ENCODE data around the gene TMEM100.

TMEM100 gene

DNA sequence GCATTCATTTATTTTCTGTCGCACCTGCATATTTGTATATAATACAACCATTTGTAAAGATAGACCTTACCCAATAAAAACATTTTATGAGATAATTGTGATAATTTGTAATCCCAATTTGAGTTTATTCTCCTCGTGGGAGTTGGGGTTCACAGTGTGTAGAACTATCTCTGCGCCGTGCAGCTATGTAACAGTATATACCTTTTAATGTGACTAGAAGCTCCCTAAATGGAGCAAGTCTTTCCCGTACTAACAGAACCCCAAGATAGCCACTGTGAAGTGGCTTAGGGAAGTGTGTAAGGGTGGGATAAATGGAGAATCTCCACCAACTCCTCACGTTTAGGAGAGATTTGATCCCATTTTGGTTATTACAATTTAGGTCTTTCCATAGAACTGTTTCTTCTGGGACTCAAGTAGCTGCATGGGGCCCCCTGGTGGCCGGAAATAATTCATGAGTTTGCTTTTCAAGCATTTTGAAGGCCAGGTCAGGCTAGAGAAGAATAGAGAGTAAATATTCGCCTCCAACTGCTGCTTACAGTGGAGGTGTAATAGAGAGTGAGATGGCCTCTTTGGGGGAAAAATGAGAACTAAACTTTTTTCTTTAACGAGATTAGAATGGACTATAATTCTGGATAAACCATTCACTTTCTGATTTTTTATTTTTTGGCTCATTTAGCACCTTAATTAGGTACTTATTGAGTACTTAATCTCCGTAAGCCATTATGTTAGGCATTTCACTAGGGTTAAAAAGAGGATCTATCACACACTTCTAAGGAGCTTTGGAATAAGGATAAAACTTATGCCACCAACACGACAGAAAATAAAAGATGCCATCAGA lies 4.5 kb downstream of the TMEM100 start:
- peak; percentile 39 for DNase-seq

DNA sequence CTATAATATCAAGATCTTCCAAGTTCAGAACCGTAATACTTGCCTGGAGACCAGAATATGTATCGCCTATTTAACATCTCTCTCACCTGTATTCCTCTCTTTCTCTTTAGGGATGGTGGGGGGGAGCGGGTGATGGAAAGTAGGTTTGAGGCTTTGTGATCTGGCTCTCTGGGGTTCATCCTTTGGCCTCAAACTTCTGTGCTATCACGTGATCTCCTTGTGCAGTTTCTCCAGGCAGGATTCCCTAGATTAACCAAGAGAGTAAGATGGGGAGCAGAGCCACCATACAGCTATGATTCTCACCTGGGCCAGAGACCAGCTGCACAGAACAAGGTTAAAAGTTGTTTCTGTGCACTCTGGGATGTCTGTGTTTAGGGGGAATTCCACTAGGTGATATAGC lies 5.2 kb downstream of the TMEM100 start:
- DNase-seq = no peak

DNA sequence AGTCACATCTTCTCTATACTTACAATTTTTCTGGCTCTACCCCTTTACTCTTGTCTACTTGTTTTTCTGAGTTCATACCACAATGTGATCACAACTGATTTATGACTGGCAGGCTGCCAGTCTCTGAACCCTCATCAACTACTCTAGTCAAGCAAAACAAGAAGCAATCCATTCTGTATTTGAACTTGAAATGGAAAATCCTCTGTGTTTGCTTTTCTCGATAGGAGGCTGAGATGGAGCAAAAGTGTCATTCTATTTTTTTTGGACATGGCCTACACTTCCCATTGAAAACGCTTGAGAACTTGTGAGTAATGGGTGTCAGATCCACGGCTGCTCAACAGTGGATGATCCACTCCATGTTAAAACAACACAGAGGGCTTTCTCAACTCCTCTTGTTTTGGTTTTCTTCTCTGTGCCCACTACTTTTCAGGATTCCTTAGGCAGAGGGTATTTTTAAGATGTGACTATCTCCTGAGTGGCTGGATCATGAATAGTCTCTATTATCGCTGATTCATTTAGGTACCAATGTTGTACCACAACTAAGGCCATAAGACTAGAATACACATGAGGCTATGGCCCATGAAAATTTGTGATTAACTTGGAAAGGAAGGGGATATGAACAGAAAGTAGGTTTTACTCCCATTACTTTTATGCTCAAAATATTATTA lies 11.7 kb downstream of the TMEM100 start:
- no peak for DNase-seq

DNA sequence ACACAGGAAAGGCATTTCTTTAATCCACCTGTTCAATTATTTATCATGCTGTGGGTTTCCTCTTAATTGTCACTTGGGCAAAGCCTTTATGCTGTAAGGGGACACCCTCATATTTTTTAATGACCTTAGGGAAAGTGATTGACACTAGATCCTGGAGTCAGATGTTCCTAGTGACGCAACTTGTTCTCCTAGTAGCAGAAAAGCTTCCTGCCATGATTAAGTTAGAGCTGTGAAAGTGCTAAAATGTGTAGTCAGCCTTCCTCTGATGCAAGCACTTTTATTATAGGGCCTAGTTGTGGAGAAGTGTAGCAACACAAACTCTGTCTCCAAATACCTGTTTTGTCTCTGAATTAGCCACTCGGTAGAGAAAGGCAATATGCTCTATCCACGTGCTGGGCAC lies 12.3 kb downstream of the TMEM100 start:
- DNase-seq = no peak

DNA sequence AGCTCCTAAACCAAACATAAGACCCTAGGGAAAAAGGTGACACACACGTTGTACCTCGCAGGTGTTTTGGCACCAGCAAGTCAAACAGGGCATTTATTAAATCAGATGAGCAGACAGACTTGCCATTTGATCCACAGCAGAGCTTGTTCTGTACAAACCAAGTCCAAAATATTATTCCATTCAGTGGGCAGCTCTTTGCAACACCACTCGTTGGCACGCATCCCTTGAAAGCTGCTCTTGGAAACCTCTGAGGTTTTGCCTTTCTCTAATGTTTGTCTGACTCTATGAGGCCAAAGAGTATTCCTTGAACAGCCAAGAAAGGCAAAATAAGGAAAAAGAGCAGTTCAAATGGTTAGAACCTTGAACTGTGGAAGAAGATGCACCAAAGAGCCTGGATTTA lies 12.7 kb downstream of the TMEM100 start:
- DNase-seq = no peak

DNA sequence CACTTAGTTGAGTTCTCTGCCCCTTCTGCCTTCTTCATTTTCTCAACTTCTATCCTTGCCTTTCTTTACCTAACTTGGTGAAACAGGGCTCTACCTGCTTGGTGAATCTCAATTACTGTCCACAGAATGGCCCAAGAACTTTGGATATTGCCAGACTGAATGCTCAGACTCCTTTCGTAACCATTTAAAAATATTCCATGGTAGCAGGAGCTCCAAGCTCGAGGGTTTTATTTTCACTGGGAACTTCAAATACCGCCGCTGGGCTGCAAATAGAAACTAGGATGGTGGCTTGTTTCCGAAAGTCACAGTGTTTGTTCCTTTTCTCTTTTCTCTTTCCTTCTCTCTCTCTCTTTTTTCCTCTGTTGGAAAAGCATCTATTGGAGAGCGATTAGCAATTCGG lies 13.2 kb downstream of the TMEM100 start:
- no peak for DNase-seq

DNA sequence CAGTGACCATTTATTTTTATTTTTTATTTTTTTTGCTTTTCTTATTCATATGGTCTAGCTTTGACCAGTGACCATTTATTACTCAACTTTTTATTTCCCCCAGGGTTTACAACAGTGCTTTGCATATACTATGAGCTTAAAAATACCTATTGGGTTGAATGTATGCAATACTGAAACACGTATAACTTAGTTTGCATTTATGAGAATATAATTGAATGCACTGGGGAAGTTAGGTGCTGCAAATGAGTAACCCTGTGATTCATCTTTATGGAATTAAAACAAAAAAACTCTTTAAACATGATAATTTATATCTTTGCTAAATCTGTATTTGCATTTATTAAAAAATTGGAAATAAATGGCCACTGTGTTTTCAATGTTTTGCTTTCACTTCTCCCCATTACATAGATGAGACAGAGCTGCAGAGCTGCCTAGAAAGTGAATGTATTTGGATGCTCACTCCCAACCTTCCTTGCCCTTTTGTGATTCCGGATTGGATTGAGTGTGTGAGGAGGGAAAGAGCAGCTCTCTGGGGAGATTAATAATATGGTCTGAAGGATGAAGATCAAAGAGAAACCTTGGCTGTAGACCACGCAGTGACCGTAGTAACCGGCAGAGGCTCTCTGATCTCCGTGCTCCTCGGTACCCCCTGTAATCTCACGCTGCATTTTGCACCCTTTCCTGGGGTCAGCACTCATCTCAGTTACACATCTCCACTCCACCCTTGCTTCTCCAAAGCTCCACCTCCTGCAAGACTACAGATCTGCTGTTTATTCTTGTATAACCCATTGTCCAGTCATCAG lies 14.3 kb downstream of the TMEM100 start:
- no peak for DNase-seq

DNA sequence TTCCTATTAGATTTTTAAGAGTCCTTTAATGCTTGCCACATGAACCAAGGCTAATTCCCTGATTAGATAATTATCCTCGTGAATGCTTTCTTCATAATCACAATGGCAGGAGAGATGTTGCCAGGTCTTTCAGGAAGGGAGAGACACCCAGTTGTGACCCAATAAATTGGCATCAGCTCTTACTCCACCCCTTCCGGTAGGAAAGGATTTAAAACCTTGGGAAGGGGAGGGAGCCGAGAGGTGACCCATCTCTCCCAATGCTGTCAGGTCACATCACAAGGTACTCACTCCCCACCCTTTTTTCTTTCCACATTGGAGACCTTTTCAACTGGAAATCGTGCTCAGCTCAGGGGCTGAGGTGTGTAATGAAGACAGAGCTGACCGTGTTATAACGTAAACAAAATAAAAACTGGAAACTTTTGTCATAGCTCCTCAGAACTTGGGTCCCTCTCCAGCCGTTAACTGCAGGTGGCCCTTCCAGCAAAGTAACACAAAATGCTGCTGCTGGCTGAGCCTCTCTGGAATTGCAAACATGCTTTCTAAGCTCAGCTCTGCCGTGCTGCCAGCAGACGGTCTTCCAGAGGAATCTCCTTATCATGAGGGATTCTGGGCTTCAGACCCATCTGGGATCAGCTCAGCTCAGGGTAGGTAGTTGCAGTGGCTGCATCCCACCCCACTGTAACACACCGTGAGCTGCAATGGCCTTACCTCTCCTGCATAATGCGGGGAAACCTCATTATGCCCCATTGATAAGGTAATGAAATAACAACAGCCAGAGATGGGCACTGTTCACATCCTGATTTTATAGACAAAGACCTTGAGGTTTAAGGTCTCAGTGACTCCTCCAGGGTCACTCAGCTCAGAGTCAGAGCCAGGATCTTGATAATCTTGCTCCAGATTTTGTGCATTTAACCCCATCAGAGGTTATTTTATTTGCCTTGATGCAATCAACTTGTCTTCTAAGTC lies 15.6 kb downstream of the TMEM100 start:
- DNase-seq = no peak

DNA sequence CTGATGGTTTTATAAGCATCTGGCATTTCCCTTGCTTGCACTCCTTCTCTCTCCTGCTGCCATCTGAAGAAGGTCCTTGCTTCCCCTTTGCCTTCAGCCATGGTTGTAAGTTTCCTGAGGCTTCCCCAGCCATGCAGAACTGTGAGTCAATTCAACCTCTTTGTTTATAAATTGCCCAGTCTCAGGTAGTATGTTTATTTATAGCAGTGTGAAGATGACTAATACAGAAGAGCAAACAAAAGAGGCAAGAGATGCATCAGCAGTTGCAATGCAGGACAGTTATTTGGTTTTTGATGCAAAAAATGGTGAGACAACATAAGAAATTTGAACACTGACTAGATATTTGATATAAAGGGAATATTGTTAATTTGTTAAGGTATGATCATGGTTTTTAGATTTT lies 16.8 kb downstream of the TMEM100 start:
- no peak for DNase-seq

DNA sequence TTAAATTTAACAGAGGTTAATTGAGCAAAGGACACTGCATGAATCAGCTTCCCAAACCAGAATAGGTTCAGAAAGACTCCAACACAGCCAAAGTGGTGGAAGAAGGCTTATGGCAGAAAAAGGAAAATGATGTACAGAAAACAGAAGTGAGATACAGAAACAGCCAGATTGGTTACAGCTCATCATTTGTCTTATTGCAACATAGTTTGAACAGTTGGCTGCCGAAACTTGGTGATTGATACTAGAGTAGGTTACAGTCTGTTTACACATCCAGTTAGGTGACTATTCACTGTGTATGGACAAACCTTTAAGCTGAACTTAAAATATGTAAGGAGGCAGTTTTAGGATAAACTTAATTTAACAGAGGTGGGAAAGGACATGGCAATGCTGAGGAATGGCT lies 18.3 kb downstream of the TMEM100 start:
- no peak for DNase-seq

DNA sequence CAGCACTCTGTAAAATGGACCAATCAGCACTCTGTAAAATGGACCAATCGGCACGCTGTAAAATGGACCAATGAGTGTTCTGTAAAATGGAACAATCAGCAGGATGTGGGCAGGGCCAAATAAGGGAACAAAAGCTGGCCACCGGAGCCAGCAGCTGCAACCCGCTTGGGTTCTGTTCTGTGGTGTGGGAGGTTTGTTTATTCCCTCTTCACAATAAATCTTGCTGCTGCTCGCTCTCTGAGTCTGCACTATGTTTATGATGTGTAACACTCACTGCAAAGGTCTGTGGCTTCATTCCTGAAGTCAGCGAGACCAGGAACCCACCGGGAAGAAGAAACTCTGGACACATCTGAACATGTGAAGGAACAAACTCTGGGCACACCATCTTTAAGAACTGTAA lies 20.5 kb downstream of the TMEM100 start:
- no peak for DNase-seq

DNA sequence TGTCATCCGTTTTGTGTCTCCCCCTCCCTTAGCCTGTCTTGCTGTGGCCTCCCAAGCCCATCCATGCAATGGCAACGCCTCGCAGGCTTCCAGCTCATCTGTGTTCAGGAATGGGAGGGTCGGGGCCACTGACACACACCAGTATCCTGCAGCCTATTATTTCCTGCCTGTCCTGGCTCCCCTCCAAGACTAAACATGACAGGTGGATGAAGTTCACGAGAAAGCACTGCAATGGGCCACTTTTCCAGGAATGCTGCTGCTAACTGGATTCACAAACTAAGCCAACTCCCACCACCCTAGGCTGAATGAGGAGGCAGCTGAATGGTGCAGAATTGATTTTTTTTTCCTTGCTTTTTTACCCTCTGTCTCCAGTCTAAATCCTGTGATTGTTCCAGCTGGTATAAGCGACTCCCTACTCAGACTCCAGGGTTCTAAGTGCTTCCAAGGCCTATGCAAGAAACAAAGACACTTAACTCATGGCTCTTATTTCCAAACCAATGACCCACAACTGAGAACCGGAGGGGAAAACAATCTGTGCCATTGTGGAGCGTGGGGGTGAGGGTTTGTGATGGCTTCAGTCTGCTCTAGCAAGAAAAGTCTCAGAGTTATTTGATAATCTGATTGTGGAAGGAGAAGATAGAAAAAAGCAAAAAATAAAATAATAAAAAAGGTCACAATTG lies 23.3 kb downstream of the TMEM100 start:
- peak; percentile 9 for DNase-seq

DNA sequence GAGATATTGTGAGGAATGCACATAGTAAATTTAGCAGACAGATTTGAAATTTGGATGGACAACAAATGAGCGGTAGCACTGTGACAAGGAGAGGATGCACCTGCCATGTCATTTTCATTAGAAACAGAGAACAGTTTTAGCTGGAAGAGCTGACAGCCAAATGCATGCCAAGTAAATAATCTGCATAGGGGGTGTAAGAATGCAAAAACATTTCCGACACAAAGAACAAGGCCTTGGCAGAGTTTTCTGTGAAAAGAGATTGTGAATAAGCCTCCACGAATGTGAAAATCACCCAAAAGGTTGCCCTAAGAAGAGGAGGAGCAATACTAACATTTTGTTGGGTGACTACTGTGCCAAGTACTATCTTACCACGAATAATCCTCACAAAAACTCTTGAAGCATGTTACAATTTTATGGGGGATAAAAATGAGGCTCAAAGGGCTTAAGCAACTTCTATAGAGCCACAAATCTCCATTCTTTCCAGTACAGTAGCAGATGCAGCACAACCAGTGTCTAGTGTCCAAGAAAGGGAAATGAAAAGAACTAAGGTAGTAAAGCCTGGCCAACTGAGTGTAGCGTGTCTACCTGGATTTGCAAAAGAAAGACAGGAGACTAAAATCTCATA lies 28.3 kb downstream of the TMEM100 start:
- no peak for DNase-seq

DNA sequence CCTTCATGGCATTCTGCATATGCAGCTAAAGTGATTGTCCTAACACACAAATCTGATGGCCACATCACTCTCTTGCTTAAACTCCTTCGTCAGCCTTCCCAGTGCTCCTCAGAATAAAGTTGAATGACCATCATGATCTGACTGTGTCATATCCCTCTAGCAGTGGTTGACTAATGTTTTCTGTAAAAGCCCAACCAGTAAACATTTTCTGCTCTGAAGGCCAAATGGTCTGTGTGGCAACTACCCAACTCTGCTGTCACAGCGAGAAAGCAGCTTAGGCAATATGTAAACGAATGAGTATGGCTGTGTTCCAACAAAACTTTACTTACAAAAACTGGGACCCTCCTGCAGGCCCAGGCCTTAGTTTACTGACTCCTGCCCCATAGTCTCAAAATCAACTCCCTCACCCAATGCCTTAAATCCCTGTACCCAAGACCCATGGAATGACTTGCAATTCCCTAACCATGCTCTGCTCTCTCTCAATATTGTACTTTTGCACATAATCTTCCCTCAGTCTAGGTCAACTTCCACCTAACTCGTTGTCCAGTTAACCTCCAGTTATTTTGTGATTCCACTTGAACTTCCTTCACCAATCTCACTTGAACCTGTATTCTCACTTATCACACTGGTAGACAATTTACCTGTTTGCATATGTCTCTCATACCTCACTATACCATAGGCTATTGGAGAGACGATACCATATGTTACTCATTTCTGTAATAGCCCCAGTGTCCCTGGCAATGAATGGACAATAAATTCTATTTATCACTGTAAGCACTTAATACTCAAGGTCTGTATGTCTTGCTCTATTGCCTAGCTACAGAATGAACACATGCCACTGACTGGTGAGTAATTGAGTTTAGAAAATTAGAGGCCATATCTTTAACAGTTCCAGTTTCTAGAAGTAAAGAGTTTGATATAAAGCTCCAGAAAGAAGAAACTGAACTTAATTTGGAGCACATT lies 29.1 kb downstream of the TMEM100 start:
- DNase-seq = no peak

DNA sequence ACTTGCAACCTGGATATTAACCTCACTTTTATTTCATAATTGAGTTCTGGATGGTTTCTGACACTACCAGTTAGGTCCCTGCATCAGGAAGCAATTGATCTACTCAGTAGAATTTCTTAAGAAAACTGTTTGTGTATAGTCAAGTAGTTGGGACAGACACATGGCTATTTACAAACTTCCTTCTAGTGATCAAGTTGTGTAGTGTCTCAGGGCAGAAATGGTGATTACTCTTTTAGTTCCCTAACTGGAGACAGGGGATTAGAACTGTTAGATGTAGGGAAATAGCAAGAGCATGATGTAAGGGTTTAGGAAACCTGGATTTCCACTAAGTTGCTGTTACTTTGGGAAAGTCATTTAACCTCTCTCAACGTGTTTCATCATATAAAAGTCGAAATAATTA lies 30.4 kb downstream of the TMEM100 start:
- DNase-seq = no peak

DNA sequence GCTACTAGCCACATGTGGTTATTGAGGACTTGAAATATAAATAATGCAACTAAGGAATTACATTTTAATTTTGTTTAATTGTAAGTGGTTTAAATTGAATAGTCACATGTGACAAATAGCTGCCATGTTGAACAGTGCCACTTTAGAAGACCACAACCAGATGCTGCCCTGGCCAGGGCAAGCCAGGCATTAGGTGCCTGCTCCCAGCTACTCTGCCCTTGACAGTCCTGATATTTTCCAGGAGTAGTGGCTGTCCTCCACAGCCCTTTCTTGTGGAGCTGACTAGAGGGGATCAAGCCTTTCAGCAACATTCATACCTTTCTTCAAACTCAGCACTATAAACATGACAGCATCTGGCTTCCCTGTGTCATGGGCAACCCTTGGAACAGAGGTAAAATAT lies 31.0 kb downstream of the TMEM100 start:
- DNase-seq = no peak

DNA sequence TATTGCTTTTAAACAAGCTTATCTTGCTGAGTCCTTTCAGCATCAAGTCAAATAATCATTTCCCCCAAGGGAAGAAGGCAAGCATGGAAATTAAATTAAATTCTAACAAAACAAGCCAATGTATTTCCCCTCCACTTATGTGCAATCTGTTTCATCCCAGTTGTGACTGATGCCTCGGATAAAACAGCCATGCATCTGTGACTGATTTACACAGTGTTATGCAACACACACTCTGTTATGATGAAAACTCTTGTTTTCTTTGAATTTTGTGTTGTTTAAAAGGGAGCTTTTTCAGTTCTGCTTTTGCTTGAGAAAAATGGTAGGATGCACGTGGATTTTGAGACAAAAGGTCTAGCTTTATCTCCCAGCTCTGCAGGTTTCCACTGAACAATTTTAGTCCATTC lies 32.6 kb downstream of the TMEM100 start:
- no peak for DNase-seq

DNA sequence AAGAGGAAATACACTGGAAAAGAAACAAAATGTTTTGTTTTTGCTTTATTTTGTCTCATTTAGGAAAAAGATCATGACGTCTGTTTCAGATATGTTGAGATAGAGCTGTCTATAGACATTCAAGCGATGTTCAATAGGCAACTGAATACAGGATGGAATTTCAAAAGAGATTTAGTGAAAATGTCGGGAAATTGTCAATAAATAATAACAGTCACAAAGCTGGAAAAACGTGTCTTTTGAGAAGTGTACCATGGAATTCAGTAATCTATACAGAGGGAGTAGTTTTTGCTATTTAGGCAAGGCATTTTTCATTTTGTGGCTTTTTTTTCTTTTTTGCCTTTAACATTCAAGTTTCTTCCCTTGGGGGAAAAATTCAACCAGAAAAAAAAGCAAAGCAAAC lies 33.0 kb downstream of the TMEM100 start:
- DNase-seq = no peak

DNA sequence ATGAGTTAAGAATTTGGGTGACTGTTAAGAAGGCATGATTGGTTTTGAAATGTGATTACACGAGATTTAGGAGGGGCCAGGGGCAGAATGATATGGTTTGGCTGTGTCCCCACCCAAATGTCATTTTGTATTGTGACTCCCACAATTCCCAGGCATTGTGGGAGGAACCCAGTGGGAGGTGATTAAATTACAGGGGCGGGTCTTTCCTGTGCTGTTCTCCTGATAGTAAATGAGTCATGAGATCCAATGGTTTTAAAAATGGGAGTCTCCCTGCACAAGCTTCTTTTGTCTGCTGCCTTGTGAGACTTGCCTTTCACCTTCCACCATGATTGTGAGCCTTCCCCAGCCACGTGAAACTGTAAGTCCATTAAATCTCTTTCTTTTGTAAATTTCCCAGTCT lies 34.6 kb downstream of the TMEM100 start:
- no peak for DNase-seq

DNA sequence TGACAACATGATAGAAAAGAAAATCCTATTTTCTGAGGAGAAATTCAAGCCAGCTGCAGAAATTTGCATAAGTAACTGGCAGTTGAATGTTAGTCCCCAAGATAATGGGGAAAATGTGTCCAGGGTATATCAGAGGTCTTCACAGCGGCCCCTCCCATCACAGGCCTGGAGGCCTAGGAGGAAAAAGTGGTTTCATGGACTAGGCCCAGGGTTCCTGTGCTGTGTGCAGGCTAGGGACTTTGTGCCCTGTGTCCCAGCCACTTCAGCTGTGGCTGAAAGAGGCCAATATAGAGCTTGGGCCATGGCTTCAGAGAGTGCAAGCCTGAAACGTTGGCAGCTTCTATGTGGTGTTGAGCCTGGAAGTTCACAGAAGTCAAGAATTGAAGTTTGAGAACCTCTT lies 35.6 kb downstream of the TMEM100 start:
- no peak for DNase-seq

Measured in NCI-H2029 (cell line).